Panc1 (cell line): ENCODE measurements around the gene CFAP141.

Source experiments
- POLR2AphosphoS5 ChIP-seq: IDR thresholded peaks from 2 replicates; pipeline ENCODE4 v1.6.1; 2012; ENCODE audit warnings: mild to moderate bottlenecking, low read depth, low read length, moderate library complexity
- REST ChIP-seq, 2 experiments: IDR thresholded peaks; 2 replicates each; pipeline ENCODE4 v1.6.1; 2011 to 2012; ENCODE audit warnings: low read depth in 2 of 2, control low read depth in 1 of 2, low read length in 1 of 2, mild to moderate bottlenecking in 1 of 2, moderate library complexity in 1 of 2; ENCODE audit not compliant: insufficient read depth in 1 of 2
- SIN3A ChIP-seq: IDR thresholded peaks from 2 replicates; pipeline ENCODE4 v1.6.1; 2012; ENCODE audit warnings: low read depth, mild to moderate bottlenecking, low read length, moderate library complexity, borderline replicate concordance; ENCODE audit not compliant: insufficient read depth
- TCF7L2 ChIP-seq: IDR thresholded peaks from 2 replicates; pipeline ENCODE4 v1.6.1; 2011; ENCODE audit warnings: mild to moderate bottlenecking, low read depth, low read length, inconsistent platforms
- TF ChIP-seq, protein P1 (sequence below): fragments of 450-650 bp; IDR thresholded peaks from 2 replicates; pipeline ENCODE4 v1.5.1; 2017; ENCODE audit warnings: mild to moderate bottlenecking

- TF ChIP-seq SIN3A (no peak), REST (IDR thresholded peaks at IDR 0.05; ENCODE audit: insufficient read depth in 1 of 2, low read depth in 2 of 2, low read length in 1 of 2) (no peak), POLR2AphosphoS5 (no peak), TCF7L2 (no peak)
- TF ChIP-seq, protein P1, sequence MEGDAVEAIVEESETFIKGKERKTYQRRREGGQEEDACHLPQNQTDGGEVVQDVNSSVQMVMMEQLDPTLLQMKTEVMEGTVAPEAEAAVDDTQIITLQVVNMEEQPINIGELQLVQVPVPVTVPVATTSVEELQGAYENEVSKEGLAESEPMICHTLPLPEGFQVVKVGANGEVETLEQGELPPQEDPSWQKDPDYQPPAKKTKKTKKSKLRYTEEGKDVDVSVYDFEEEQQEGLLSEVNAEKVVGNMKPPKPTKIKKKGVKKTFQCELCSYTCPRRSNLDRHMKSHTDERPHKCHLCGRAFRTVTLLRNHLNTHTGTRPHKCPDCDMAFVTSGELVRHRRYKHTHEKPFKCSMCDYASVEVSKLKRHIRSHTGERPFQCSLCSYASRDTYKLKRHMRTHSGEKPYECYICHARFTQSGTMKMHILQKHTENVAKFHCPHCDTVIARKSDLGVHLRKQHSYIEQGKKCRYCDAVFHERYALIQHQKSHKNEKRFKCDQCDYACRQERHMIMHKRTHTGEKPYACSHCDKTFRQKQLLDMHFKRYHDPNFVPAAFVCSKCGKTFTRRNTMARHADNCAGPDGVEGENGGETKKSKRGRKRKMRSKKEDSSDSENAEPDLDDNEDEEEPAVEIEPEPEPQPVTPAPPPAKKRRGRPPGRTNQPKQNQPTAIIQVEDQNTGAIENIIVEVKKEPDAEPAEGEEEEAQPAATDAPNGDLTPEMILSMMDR = no peak
Observed at GRCh38 chr1:154178013-154178412, 28.1 kb downstream of the CFAP141 start.
